ENCODE data around the gene FAM219A. TPM values are rescaled to one million over a fixed set of nuclear protein-coding genes. Genes with fewer than 3 reads are reported as not detected.

Gene FAM219A
- total RNA-seq, 2 donors from 2014 or later = 17.1 to 19.6 TPM

- no peak overlapping the region for H3K27ac ChIP-seq (ENCODE audit: low read depth, low read length)
- no peaks in the 10 kb centered on the region for H3K9me3 ChIP-seq (ENCODE audit: control insufficient read depth, low read length)
- H3K27me3 ChIP-seq (ENCODE audit: control insufficient read depth, insufficient read depth, low read length, poor library complexity, severe bottlenecking) = no peaks in the 10 kb centered on the region
- peaks cover 12% of the 10 kb centered on the region for H3K36me3 ChIP-seq (ENCODE audit: control insufficient read depth, insufficient read depth, low read length)
- Mint-ChIP-seq H3K27me3 (ENCODE audit: insufficient read depth) (no peaks in the 10 kb centered on the region), H3K36me3 (ENCODE audit: low read depth) (peaks cover 5% of the 10 kb centered on the region), H3K4me1 (peaks cover 5% of the 10 kb centered on the region), H3K4me3 (no peak overlapping the region), H3K27ac (no peak overlapping the region), H3K9me3 (no peaks in the 10 kb centered on the region)
- no peak for DNase-seq
- no peak overlapping the region for H3K9ac ChIP-seq (ENCODE audit: extremely low read depth, low read length, poor library complexity, severe bottlenecking)
- TF ChIP-seq, protein P1, sequence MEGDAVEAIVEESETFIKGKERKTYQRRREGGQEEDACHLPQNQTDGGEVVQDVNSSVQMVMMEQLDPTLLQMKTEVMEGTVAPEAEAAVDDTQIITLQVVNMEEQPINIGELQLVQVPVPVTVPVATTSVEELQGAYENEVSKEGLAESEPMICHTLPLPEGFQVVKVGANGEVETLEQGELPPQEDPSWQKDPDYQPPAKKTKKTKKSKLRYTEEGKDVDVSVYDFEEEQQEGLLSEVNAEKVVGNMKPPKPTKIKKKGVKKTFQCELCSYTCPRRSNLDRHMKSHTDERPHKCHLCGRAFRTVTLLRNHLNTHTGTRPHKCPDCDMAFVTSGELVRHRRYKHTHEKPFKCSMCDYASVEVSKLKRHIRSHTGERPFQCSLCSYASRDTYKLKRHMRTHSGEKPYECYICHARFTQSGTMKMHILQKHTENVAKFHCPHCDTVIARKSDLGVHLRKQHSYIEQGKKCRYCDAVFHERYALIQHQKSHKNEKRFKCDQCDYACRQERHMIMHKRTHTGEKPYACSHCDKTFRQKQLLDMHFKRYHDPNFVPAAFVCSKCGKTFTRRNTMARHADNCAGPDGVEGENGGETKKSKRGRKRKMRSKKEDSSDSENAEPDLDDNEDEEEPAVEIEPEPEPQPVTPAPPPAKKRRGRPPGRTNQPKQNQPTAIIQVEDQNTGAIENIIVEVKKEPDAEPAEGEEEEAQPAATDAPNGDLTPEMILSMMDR (conservative IDR thresholded peaks at IDR 0.05) = no peak
- H3K4me1 ChIP-seq (ENCODE audit: control insufficient read depth, insufficient read depth, low read length) = no peaks in the 10 kb centered on the region
- whole genome bisulfite sequencing, 2 experiments (ENCODE audit: insufficient coverage in 1 of 2, insufficient read length in 1 of 2) = 92% methylated on average over 2 of the region's 2 CpGs; no CpG with 5 or more reads in 1 of the 2 experiments
- no peak overlapping the region for H3K4me3 ChIP-seq (ENCODE audit: low read length)
Observed at GRCh38 chr9:34409154-34409553, 49.2 kb downstream of the FAM219A start.

- H3K27ac ChIP-seq (ENCODE audit: low read depth, low read length) = no peak overlapping the region
- H3K36me3 ChIP-seq (ENCODE audit: control insufficient read depth, insufficient read depth, low read length) = peaks cover 17% of the 10 kb centered on the region
- H3K4me1 Mint-ChIP-seq = peaks cover 5% of the 10 kb centered on the region
- H3K9me3 ChIP-seq (ENCODE audit: control insufficient read depth, low read length) = no peaks in the 10 kb centered on the region
- 82 to 91% methylated on average over 1 of the region's 1 CpG for WGBS, 2 experiments (ENCODE audit: insufficient coverage in 1 of 2, insufficient read length in 1 of 2)
- no peak overlapping the region for H3K9ac ChIP-seq (ENCODE audit: extremely low read depth, low read length, poor library complexity, severe bottlenecking)
- H3K27me3 ChIP-seq (ENCODE audit: control insufficient read depth, insufficient read depth, low read length, poor library complexity, severe bottlenecking) = no peaks in the 10 kb centered on the region
- peaks cover 8% of the 10 kb centered on the region for H3K36me3 Mint-ChIP-seq (ENCODE audit: low read depth)
- DNase-seq = no peak
- no peaks in the 10 kb centered on the region for H3K9me3 Mint-ChIP-seq
- H3K27me3 Mint-ChIP-seq (ENCODE audit: insufficient read depth) = no peaks in the 10 kb centered on the region
- H3K4me3 ChIP-seq (ENCODE audit: low read length) = no peak overlapping the region
- H3K4me1 ChIP-seq (ENCODE audit: control insufficient read depth, insufficient read depth, low read length) = no peaks in the 10 kb centered on the region
- no peak overlapping the region for H3K4me3 Mint-ChIP-seq
- no peak overlapping the region for H3K27ac Mint-ChIP-seq
- TF ChIP-seq, protein P1 (conservative IDR thresholded peaks at IDR 0.05) = no peak
Observed at GRCh38 chr9:34408173-34408572, 50.2 kb downstream of the FAM219A start.

- H3K27ac ChIP-seq (ENCODE audit: low read depth, low read length) = no peak overlapping the region
- H3K27me3 ChIP-seq (ENCODE audit: control insufficient read depth, insufficient read depth, low read length, poor library complexity, severe bottlenecking) = no peaks in the 10 kb centered on the region
- Mint-ChIP-seq H3K4me3 (no peak overlapping the region), H3K4me1 (peaks cover 12% of the 10 kb centered on the region), H3K9me3 (no peaks in the 10 kb centered on the region), H3K36me3 (ENCODE audit: low read depth) (peaks cover 12% of the 10 kb centered on the region), H3K27ac (no peak overlapping the region), H3K27me3 (ENCODE audit: insufficient read depth) (no peaks in the 10 kb centered on the region)
- TF ChIP-seq, protein P1 (conservative IDR thresholded peaks at IDR 0.05) = no peak
- 77 to 89% methylated on average over 1 of the region's 1 CpG for WGBS, 2 experiments (ENCODE audit: insufficient coverage in 1 of 2, insufficient read length in 1 of 2)
- H3K9me3 ChIP-seq (ENCODE audit: control insufficient read depth, low read length) = no peaks in the 10 kb centered on the region
- no peak overlapping the region for H3K4me3 ChIP-seq (ENCODE audit: low read length)
- DNase-seq = no peak
- no peaks in the 10 kb centered on the region for H3K4me1 ChIP-seq (ENCODE audit: control insufficient read depth, insufficient read depth, low read length)
- H3K36me3 ChIP-seq (ENCODE audit: control insufficient read depth, insufficient read depth, low read length) = peaks cover 30% of the 10 kb centered on the region
- H3K9ac ChIP-seq (ENCODE audit: extremely low read depth, low read length, poor library complexity, severe bottlenecking) = no peak overlapping the region
Observed at GRCh38 chr9:34406219-34406618, 52.2 kb downstream of the FAM219A start.

Measured in endodermal cell (in vitro differentiated cells).